Upper lobe of left lung (tissue), 4 donors: ENCODE results near the gene DTNB.

Source experiments
- CTCF ChIP-seq, 6 experiments: fragments of 450-650 bp in 4 of 6; fragments of 200-600 bp in 2 of 6; sonication (generic) in 2 of 6; IDR thresholded peaks; one replicate each; pipeline ENCODE4 v1.5.1; 2016 to 2019; ENCODE audit warnings: antibody characterized with exemption in 6 of 6
- POLR2AphosphoS5 ChIP-seq, 2 donors: sonication (generic); formaldehyde crosslinking; IDR thresholded peaks; one replicate each; pipeline ENCODE4 v1.5.1; 2017; ENCODE audit warnings: antibody characterized with exemption in 2 of 2

GRCh38 chr2:25373269-25373981, 300.0 kb downstream of the DTNB start:
- no peak for TF ChIP-seq CTCF (IDR thresholded peaks at IDR 0.05)
- no peak for TF ChIP-seq POLR2AphosphoS5 (IDR thresholded peaks at IDR 0.05)
